Neural cell (in vitro differentiated cells): ENCODE measurements around the gene AGPAT3.

Source experiments
- EP300 ChIP-seq: fragments of 450-650 bp; conservative IDR thresholded peaks from 2 replicates; pipeline ENCODE4 v1.6.1; 2014; ENCODE audit warnings: antibody characterized with exemption, mild to moderate bottlenecking, moderate library complexity; ENCODE audit not compliant: poor library complexity, severe bottlenecking
- EZH2 ChIP-seq: fragments of 200-600, 300-800 bp; shearing (Covaris generic), sonication (generic); IDR thresholded peaks from 2 replicates; pipeline ENCODE4 v1.6.1; 2014; ENCODE audit warnings: antibody characterized with exemption, low read length, borderline replicate concordance, mild to moderate bottlenecking; ENCODE audit not compliant: insufficient read depth, poor library complexity, severe bottlenecking
- POLR2AphosphoS5 ChIP-seq: IDR thresholded peaks from 2 replicates; pipeline ENCODE4 v1.6.1; 2012
- RAD21 ChIP-seq: fragments of 450-650 bp; conservative IDR thresholded peaks from 2 replicates; pipeline ENCODE4 v1.6.1; 2014; ENCODE audit warnings: antibody characterized with exemption, mild to moderate bottlenecking, moderate library complexity
- TAF1 ChIP-seq: IDR thresholded peaks from 2 replicates; pipeline ENCODE4 v1.6.1; 2012; ENCODE audit warnings: low read depth
- TF ChIP-seq, protein P1 (sequence below): IDR thresholded peaks from 2 replicates; pipeline ENCODE4 v1.6.1; 2012; ENCODE audit warnings: borderline replicate concordance
- TF ChIP-seq, protein P2 (sequence below): fragments of 450-650 bp; IDR thresholded peaks from 2 replicates; pipeline ENCODE4 v1.5.1; 2014; ENCODE audit warnings: antibody characterized with exemption, mild to moderate bottlenecking, moderate library complexity; ENCODE audit not compliant: poor library complexity, severe bottlenecking

DNA sequence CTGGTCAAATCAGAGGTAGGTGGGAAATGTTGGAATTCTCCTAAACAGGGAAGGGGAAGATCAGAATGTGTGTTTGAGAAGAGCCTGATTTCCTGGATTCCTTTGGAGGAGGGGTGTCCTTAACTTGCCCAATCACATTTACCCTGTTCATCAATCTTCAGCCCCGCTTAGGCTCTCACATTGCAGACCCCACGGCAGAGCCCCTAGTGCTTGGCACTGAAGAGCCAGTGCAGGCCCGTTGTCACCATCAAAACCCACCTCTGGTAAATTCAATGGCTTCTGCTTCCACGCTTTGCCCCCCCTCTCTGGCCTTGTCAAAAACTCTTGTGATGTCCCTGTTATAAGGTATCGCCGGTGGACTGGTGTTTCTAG is 2.3 kb downstream of the AGPAT3 start:
- TF ChIP-seq EP300 (no peak), EZH2 (no peak), POLR2AphosphoS5 (no peak), TAF1 (no peak), RAD21 (no peak)
- TF ChIP-seq, protein P1, sequence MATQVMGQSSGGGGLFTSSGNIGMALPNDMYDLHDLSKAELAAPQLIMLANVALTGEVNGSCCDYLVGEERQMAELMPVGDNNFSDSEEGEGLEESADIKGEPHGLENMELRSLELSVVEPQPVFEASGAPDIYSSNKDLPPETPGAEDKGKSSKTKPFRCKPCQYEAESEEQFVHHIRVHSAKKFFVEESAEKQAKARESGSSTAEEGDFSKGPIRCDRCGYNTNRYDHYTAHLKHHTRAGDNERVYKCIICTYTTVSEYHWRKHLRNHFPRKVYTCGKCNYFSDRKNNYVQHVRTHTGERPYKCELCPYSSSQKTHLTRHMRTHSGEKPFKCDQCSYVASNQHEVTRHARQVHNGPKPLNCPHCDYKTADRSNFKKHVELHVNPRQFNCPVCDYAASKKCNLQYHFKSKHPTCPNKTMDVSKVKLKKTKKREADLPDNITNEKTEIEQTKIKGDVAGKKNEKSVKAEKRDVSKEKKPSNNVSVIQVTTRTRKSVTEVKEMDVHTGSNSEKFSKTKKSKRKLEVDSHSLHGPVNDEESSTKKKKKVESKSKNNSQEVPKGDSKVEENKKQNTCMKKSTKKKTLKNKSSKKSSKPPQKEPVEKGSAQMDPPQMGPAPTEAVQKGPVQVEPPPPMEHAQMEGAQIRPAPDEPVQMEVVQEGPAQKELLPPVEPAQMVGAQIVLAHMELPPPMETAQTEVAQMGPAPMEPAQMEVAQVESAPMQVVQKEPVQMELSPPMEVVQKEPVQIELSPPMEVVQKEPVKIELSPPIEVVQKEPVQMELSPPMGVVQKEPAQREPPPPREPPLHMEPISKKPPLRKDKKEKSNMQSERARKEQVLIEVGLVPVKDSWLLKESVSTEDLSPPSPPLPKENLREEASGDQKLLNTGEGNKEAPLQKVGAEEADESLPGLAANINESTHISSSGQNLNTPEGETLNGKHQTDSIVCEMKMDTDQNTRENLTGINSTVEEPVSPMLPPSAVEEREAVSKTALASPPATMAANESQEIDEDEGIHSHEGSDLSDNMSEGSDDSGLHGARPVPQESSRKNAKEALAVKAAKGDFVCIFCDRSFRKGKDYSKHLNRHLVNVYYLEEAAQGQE = no peak
- TF ChIP-seq, protein P2, sequence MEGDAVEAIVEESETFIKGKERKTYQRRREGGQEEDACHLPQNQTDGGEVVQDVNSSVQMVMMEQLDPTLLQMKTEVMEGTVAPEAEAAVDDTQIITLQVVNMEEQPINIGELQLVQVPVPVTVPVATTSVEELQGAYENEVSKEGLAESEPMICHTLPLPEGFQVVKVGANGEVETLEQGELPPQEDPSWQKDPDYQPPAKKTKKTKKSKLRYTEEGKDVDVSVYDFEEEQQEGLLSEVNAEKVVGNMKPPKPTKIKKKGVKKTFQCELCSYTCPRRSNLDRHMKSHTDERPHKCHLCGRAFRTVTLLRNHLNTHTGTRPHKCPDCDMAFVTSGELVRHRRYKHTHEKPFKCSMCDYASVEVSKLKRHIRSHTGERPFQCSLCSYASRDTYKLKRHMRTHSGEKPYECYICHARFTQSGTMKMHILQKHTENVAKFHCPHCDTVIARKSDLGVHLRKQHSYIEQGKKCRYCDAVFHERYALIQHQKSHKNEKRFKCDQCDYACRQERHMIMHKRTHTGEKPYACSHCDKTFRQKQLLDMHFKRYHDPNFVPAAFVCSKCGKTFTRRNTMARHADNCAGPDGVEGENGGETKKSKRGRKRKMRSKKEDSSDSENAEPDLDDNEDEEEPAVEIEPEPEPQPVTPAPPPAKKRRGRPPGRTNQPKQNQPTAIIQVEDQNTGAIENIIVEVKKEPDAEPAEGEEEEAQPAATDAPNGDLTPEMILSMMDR = no peak
